ENCODE results near the gene ALDH3B1.

DNA sequence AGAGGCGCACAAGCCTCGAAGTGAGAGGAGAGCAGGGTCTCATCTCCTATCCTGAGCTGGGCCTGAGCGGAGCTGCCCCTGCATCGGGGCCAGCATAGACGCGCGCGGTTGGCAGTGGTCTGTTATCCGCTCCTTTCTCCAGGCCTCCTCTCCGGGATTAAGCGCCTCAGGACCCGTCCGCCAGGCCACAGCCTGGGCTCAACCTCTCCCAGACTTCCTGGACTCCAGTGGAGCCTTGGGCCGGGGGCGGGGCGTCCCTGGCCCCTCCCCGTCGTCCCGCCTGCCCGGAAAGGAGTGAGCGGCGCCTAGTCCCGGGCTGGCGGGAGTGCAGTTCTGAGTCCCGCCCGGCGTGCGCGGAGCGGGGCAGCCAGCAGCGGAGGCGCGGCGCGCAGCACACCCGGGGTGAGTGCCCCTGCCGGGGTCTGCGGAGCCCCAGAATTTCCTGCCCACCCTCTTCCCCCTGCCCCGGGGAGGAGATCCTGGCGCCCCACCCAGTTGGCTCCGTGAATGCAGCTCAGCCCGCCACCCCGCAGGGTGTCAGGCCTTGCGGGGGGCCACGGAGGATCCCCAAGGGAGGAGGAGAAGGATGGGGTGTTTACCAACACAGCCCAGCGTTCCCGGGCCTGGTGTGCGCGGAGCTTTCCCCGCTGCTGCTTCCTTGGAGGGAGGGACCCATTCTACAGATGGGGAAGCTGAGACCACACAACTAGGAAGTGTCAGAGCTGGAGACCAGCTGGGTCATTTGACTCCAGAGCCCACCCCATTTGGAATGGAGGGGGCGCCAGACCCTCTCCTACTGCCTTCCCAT lies 28.8 kb downstream of the ALDH3B1 start, which contains the start of gene TCIRG1:
- TF ChIP-seq, protein P1, sequence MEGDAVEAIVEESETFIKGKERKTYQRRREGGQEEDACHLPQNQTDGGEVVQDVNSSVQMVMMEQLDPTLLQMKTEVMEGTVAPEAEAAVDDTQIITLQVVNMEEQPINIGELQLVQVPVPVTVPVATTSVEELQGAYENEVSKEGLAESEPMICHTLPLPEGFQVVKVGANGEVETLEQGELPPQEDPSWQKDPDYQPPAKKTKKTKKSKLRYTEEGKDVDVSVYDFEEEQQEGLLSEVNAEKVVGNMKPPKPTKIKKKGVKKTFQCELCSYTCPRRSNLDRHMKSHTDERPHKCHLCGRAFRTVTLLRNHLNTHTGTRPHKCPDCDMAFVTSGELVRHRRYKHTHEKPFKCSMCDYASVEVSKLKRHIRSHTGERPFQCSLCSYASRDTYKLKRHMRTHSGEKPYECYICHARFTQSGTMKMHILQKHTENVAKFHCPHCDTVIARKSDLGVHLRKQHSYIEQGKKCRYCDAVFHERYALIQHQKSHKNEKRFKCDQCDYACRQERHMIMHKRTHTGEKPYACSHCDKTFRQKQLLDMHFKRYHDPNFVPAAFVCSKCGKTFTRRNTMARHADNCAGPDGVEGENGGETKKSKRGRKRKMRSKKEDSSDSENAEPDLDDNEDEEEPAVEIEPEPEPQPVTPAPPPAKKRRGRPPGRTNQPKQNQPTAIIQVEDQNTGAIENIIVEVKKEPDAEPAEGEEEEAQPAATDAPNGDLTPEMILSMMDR (conservative IDR thresholded peaks at IDR 0.05; ENCODE audit: low read depth, low read length), result no peak
- TF ChIP-seq, protein P2, sequence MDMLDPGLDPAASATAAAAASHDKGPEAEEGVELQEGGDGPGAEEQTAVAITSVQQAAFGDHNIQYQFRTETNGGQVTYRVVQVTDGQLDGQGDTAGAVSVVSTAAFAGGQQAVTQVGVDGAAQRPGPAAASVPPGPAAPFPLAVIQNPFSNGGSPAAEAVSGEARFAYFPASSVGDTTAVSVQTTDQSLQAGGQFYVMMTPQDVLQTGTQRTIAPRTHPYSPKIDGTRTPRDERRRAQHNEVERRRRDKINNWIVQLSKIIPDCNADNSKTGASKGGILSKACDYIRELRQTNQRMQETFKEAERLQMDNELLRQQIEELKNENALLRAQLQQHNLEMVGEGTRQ (IDR thresholded peaks at IDR 0.05; ENCODE audit: low read depth, low read length), result no peak
- TF ChIP-seq POLR2A (IDR thresholded peaks at IDR 0.05; ENCODE audit: low read depth, low read length), result peak; percentile 70; the same call in 1 of the 2 replicates

Measured in IMR-90 (cell line).